Colonic mucosa (tissue), 4 donors: ENCODE measurements around the gene MRPS15. TPM values are rescaled to one million over a fixed set of nuclear protein-coding genes. Genes with fewer than 3 reads are reported as not detected.
"Not testable (repeated sequence)": the region's sequence is repeated elsewhere in the genome, so short reads cannot be mapped to it uniquely, and the experiment has no call there.

Experiments used
- DNase-seq: peaks from one replicate; pipeline ENCODE4 v3.0.0-alpha.2; 2020
- H3K27ac ChIP-seq: fragments of 200-600 bp; one replicate; pipeline ENCODE4 v1.8.0; 2021
- H3K27me3 ChIP-seq: fragments of 200-600 bp; one replicate; pipeline ENCODE4 v1.8.0; 2021
- H3K36me3 ChIP-seq: fragments of 200-600 bp; one replicate; pipeline ENCODE4 v1.8.0; 2021
- H3K4me1 ChIP-seq: fragments of 200-600 bp; one replicate; pipeline ENCODE4 v1.8.0; 2021; ENCODE audit warnings: mild to moderate bottlenecking
- H3K4me3 ChIP-seq: fragments of 200-600 bp; one replicate; pipeline ENCODE4 v1.8.0; 2021
- H3K9ac ChIP-seq, 2 donors: one replicate each; pipeline ENCODE4 v1.7.0; 2013; ENCODE audit warnings: control low read depth in 2 of 2, low read depth in 2 of 2, low read length in 2 of 2
- H3K9me3 ChIP-seq: fragments of 200-600 bp; one replicate; pipeline ENCODE4 v1.8.0; 2021
- intact Hi-C: fragments of 100-400 bp; cut with DNase I; formaldehyde crosslinking; loops from one replicate; pipeline ENCODE4 v1.14.1; 2022
- total RNA-seq, 2 donors: library from RNA; stranded (reverse); fragmentation: NEBNext Ultra II Directional in 1 of 2; extraction: Animal tissue kit (Norgen Biotek cat#: 25700) in 1 of 2; gene quantifications; one replicate each; pipeline ENCODE4 v1.2.1, GENCODE V29; 2021
- TF ChIP-seq, protein P1 (sequence below): fragments of 200-600 bp; IDR thresholded peaks from one replicate; pipeline ENCODE4 v1.8.0; 2022; ENCODE audit warnings: antibody characterized with exemption, mild to moderate bottlenecking
- donor health status: healthy.
- donor health status: DM: no; HTN: no; CAD: no.
- donor health status: DM: no; HTN: no; CAD: no.

Gene MRPS15
- total RNA-seq, 2 donors from 2014 or later: 57.9 to 106 TPM

- intact Hi-C loops: no loop called here
- no peaks in the 10 kb centered on the region for H3K4me1 ChIP-seq
- no peak overlapping the region for H3K27ac ChIP-seq
- H3K9ac ChIP-seq: no peak overlapping the region
- H3K9me3 ChIP-seq: no peaks in the 10 kb centered on the region
- no peak overlapping the region for H3K4me3 ChIP-seq
- DNase-seq: no peak
- no peaks in the 10 kb centered on the region for H3K36me3 ChIP-seq
- TF ChIP-seq, protein P1, sequence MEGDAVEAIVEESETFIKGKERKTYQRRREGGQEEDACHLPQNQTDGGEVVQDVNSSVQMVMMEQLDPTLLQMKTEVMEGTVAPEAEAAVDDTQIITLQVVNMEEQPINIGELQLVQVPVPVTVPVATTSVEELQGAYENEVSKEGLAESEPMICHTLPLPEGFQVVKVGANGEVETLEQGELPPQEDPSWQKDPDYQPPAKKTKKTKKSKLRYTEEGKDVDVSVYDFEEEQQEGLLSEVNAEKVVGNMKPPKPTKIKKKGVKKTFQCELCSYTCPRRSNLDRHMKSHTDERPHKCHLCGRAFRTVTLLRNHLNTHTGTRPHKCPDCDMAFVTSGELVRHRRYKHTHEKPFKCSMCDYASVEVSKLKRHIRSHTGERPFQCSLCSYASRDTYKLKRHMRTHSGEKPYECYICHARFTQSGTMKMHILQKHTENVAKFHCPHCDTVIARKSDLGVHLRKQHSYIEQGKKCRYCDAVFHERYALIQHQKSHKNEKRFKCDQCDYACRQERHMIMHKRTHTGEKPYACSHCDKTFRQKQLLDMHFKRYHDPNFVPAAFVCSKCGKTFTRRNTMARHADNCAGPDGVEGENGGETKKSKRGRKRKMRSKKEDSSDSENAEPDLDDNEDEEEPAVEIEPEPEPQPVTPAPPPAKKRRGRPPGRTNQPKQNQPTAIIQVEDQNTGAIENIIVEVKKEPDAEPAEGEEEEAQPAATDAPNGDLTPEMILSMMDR: no peak
- no peaks in the 10 kb centered on the region for H3K27me3 ChIP-seq
These were observed 44.1 kb upstream of the MRPS15 start for GRCh38 chr1:36508257-36508656.

GRCh38 chr1:36506276-36506920 lies 42.2 kb upstream of the MRPS15 start:
- H3K27me3 ChIP-seq: no peaks in the 10 kb centered on the region
- DNase-seq: no peak
- intact Hi-C loops: no loop called here
- H3K4me3 ChIP-seq: no peak overlapping the region
- H3K27ac ChIP-seq: no peak overlapping the region
- no peaks in the 10 kb centered on the region for H3K36me3 ChIP-seq
- H3K4me1 ChIP-seq: no peaks in the 10 kb centered on the region
- TF ChIP-seq, protein P1: no peak
- H3K9ac ChIP-seq: no peak overlapping the region
- H3K9me3 ChIP-seq: no peaks in the 10 kb centered on the region

GRCh38 chr1:36503733-36504132 lies 39.5 kb upstream of the MRPS15 start:
- intact Hi-C loops: no loop called here
- Histone ChIP-seq H3K36me3 (no peaks in the 10 kb centered on the region), H3K4me3 (no peak overlapping the region), H3K9ac (no peak overlapping the region), H3K27ac (no peak overlapping the region), H3K9me3 (no peaks in the 10 kb centered on the region), H3K27me3 (no peaks in the 10 kb centered on the region), H3K4me1 (no peaks in the 10 kb centered on the region)
- TF ChIP-seq, protein P1: no peak
- no peak for DNase-seq

GRCh38 chr1:36503159-36503558 lies 39.0 kb upstream of the MRPS15 start:
- Histone ChIP-seq H3K36me3 (no peaks in the 10 kb centered on the region), H3K27me3 (no peaks in the 10 kb centered on the region), H3K27ac (no peak overlapping the region), H3K9ac (no peak overlapping the region), H3K9me3 (no peaks in the 10 kb centered on the region), H3K4me1 (no peaks in the 10 kb centered on the region), H3K4me3 (no peak overlapping the region)
- DNase-seq: no peak
- intact Hi-C loops: no loop called here
- TF ChIP-seq, protein P1: no peak

DNA sequence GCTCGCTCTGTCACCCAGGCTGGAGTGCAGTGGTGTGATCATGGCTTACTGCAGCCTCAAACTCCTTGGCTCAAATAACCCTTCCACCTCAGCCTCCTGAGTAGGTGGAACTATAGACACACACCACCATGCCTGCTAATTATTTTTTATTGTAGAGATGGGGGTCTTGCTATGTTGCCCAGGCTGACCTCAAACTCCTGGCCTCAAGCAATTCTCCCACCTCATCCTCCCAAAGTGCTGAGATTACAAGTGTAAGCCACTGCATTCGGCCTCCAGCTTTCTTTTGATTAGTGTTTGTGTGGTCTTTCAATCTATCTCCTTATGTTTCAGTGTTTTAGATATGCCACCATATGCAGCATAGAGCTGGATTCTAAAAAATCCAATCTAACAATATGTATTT lies 38.4 kb upstream of the MRPS15 start:
- H3K4me3 ChIP-seq: no peak overlapping the region
- no peaks in the 10 kb centered on the region for H3K27me3 ChIP-seq
- no peaks in the 10 kb centered on the region for H3K9me3 ChIP-seq
- no peaks in the 10 kb centered on the region for H3K4me1 ChIP-seq
- no peak overlapping the region for H3K9ac ChIP-seq
- H3K27ac ChIP-seq: no peak overlapping the region
- intact Hi-C loops: no loop called here
- TF ChIP-seq, protein P1: no peak
- DNase-seq: no peak
- H3K36me3 ChIP-seq: no peaks in the 10 kb centered on the region

- H3K9ac ChIP-seq, H3K4me3 ChIP-seq, intact Hi-C loops, H3K27ac ChIP-seq, H3K27me3 ChIP-seq, H3K9me3 ChIP-seq, H3K36me3 ChIP-seq, DNase-seq, H3K4me1 ChIP-seq: not testable (repeated sequence)
These were observed 37.7 kb upstream of the MRPS15 start for GRCh38 chr1:36501911-36502310.
